GM23248 (cell line): ENCODE results near the gene QRFPR. TPM values are rescaled to one million over a fixed set of nuclear protein-coding genes. Genes with fewer than 3 reads are reported as not detected.

Experiments
- DNase-seq: peaks from one replicate; pipeline ENCODE4 v3.0.0-alpha.2; 2015
- H2AFZ ChIP-seq: fragments of 200-600 bp; sonication (generic); 2 replicates; pipeline ENCODE4 v1.6.1; 2016; ENCODE audit warnings: antibody characterized with exemption
- H3F3A ChIP-seq: fragments of 200-600 bp; sonication (generic); 2 replicates; pipeline ENCODE4 v1.6.1; 2016; ENCODE audit warnings: mild to moderate bottlenecking, antibody characterized with exemption, mixed run types; ENCODE audit not compliant: insufficient read depth
- H3K27ac ChIP-seq: fragments of 200-600 bp; sonication (generic); 2 replicates; pipeline ENCODE4 v1.5.1; 2016; ENCODE audit warnings: mild to moderate bottlenecking
- H3K27me3 ChIP-seq: fragments of 200-600 bp; sonication (generic); replicated peaks from 2 replicates; pipeline ENCODE4 v1.6.1; 2016; ENCODE audit warnings: mild to moderate bottlenecking; ENCODE audit not compliant: insufficient read depth
- H3K36me3 ChIP-seq: fragments of 200-600 bp; sonication (generic); 2 replicates; pipeline ENCODE4 v1.6.1; 2016; ENCODE audit warnings: low read depth, mild to moderate bottlenecking
- H3K4me1 ChIP-seq: fragments of 200-600 bp; sonication (generic); 2 replicates; pipeline ENCODE4 v1.6.1; 2016; ENCODE audit warnings: mild to moderate bottlenecking; ENCODE audit not compliant: insufficient read depth
- H3K4me2 ChIP-seq: fragments of 200-600 bp; sonication (generic); one replicate; pipeline ENCODE4 v1.6.1; 2016; ENCODE audit warnings: mild to moderate bottlenecking; ENCODE audit not compliant: unreplicated experiment
- H3K4me3 ChIP-seq: fragments of 200-600 bp; sonication (generic); 2 replicates; pipeline ENCODE4 v1.5.1; 2016; ENCODE audit warnings: mild to moderate bottlenecking
- H3K79me2 ChIP-seq: fragments of 200-600 bp; sonication (generic); 2 replicates; pipeline ENCODE4 v1.6.1; 2016; ENCODE audit warnings: mild to moderate bottlenecking; ENCODE audit not compliant: insufficient read depth
- H3K9ac ChIP-seq: fragments of 200-600 bp; sonication (generic); 2 replicates; pipeline ENCODE4 v1.6.1; 2016; ENCODE audit warnings: mild to moderate bottlenecking
- H3K9me2 ChIP-seq: fragments of 200-600 bp; sonication (generic); 2 replicates; pipeline ENCODE4 v1.6.1; 2016; ENCODE audit warnings: mixed run types, mild to moderate bottlenecking, moderate library complexity; ENCODE audit not compliant: insufficient read depth
- H3K9me3 ChIP-seq: fragments of 200-600 bp; sonication (generic); one replicate; pipeline ENCODE4 v1.6.1; 2017; ENCODE audit warnings: low read depth
- H4K20me1 ChIP-seq: fragments of 200-600 bp; sonication (generic); 2 replicates; pipeline ENCODE4 v1.6.0; 2016; ENCODE audit not compliant: insufficient read depth
- EZH2 ChIP-seq: fragments of 200-600 bp; sonication (generic); IDR thresholded peaks from 2 replicates; pipeline ENCODE4 v1.6.1; 2018; ENCODE audit warnings: antibody characterized with exemption, mild to moderate bottlenecking; ENCODE audit not compliant: insufficient read depth, poor library complexity, severe bottlenecking
- EZH2phosphoT487 ChIP-seq: fragments of 200-600 bp; sonication (generic); IDR thresholded peaks from 2 replicates; pipeline ENCODE4 v1.6.1; 2018; ENCODE audit warnings: antibody characterized with exemption, moderate library complexity, mild to moderate bottlenecking, low read depth; ENCODE audit not compliant: insufficient read depth
- WGBS, 2 experiments: methylation state at CpG; one replicate each; pipeline ENCODE4 v1.1.6; 2015 to 2017; ENCODE audit warnings: low lambda C conversion rate in 2 of 2, low coverage in 1 of 2; ENCODE audit errors: missing lambda C conversion rate in 2 of 2; 5-methylcytosine and 5-hydroxymethylcytosine counted together
- in situ Hi-C: fragments of 300-500 bp; cut with MboI; formaldehyde crosslinking; loops from 2 replicates; pipeline ENCODE4 v1.15.0; 2020
- polyA plus RNA-seq: library from polyadenylated mRNA; unstranded; fragments of >200 nt; fragmentation: Nextera tagmentation; extraction: Ambion mirVana; gene quantifications from 2 replicates; pipeline ENCODE4 v1.2.1, GENCODE V29; 2016
- total RNA-seq: library from RNA; depleted of rRNA; stranded (reverse); fragments of >200 nt; shearing (Covaris generic); gene quantifications from 2 replicates; pipeline ENCODE4 v1.2.3, GENCODE V29; 2014

Gene QRFPR
- total and polyA plus RNA-seq, 2 experiments from 2014 or later: not detected

DNA sequence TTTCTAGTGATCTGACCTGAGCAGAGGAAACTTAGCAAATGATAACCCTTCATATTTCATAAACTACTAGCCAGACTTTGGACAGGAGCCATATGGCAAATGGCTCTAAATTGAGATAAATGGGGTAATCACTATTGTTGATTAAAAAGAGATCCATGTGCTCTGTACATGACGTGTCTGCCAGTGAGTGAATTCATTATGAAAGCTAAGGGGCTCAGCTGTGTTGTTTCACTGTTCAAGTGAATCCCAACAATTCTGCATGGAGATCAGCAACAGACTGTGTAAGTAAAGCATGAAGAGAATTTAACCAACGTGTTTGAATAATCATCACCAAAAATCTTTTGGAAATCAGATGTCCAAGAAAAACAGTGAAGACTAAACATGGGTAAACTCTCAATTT is 9.5 kb upstream of the QRFPR start:
- 0 to 3% methylated on average over 2 of the region's 2 CpGs for WGBS, 2 experiments
- no peaks in the 10 kb centered on the region for H3K4me1 ChIP-seq
- H3K27ac ChIP-seq: no peak overlapping the region
- no peaks in the 10 kb centered on the region for H4K20me1 ChIP-seq
- no peak for DNase-seq
- TF ChIP-seq EZH2 (no peak), EZH2phosphoT487 (no peak)
- no peak overlapping the region for H2AFZ ChIP-seq
- H3K9me2 ChIP-seq: no peaks in the 10 kb centered on the region
- H3K27me3 ChIP-seq: peaks cover 8% of the 10 kb centered on the region; the same call in 1 of the 2 replicates
- H3K36me3 ChIP-seq: no peaks in the 10 kb centered on the region
- no peak overlapping the region for H3K4me2 ChIP-seq
- no peaks in the 10 kb centered on the region for H3F3A ChIP-seq
- H3K9ac ChIP-seq: no peak overlapping the region
- no peak overlapping the region for H3K4me3 ChIP-seq
- H3K79me2 ChIP-seq: no peaks in the 10 kb centered on the region
- no peaks in the 10 kb centered on the region for H3K9me3 ChIP-seq
- in situ Hi-C loops: no loop called here

GRCh38 chr4:121379276-121379675 is 1.5 kb downstream of the QRFPR start:
- H3F3A ChIP-seq: 0 out of 2 replicates have a peak, but pooled peaks cover 4% of the 10 kb centered on the region
- 56 to 58% methylated on average over 3 of the region's 3 CpGs for WGBS, 2 experiments
- no peaks in the 10 kb centered on the region for H3K9me2 ChIP-seq
- no peak overlapping the region for H3K9ac ChIP-seq
- H3K27ac ChIP-seq: no peak overlapping the region
- no peaks in the 10 kb centered on the region for H3K36me3 ChIP-seq
- H3K79me2 ChIP-seq: no peaks in the 10 kb centered on the region
- H3K4me2 ChIP-seq: no peak overlapping the region
- no peak overlapping the region for H2AFZ ChIP-seq
- in situ Hi-C loops: loop anchor here (10.0 kb wide), 1 partner anchor 276 kb away; no protein-coding TSS in a partner anchor
- peaks cover 47% of the 10 kb centered on the region for H3K27me3 ChIP-seq
- DNase-seq: no peak
- H3K4me3 ChIP-seq: no peak overlapping the region
- no peaks in the 10 kb centered on the region for H3K9me3 ChIP-seq
- TF ChIP-seq EZH2: no peak
- TF ChIP-seq EZH2phosphoT487: no peak
- H3K4me1 ChIP-seq: no peaks in the 10 kb centered on the region
- H4K20me1 ChIP-seq: no peaks in the 10 kb centered on the region

- peaks cover 34% of the 10 kb centered on the region for H3K27me3 ChIP-seq
- in situ Hi-C loops: loop anchor here (10.0 kb wide), 1 partner anchor 278 kb away; no protein-coding TSS in a partner anchor
- no peak for DNase-seq
Observed at GRCh38 chr4:121377076-121377475, 3.7 kb downstream of the QRFPR start.

DNA sequence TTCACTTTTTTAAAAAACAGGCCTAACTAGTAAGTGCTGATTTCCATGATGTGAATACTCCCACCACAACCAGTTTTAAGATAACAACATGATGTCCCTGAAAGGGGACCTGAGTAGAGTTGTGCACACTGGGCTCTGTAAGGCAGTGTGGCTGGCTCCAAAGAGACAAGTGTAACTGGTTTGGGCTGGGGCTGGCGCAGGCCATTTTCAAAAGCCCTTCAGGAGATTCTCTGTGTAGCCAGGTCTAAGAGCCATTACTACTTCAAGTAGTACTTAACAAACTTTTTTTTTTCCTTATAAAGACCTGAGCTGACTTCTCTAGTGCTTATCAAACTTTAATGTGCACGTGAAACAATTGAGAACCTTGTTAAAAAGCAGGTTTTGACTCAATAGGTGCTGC is 4.3 kb downstream of the QRFPR start:
- no peak for DNase-seq
- no peak overlapping the region for H3K4me2 ChIP-seq
- H3F3A ChIP-seq: 0 out of 2 replicates have a peak, but pooled peaks cover 4% of the 10 kb centered on the region
- H3K9me2 ChIP-seq: no peaks in the 10 kb centered on the region
- no peaks in the 10 kb centered on the region for H3K9me3 ChIP-seq
- H3K27me3 ChIP-seq: peaks cover 29% of the 10 kb centered on the region
- H3K9ac ChIP-seq: no peak overlapping the region
- H2AFZ ChIP-seq: no peak overlapping the region
- no peaks in the 10 kb centered on the region for H3K79me2 ChIP-seq
- no peak overlapping the region for H3K4me3 ChIP-seq
- H3K27ac ChIP-seq: no peak overlapping the region
- H3K36me3 ChIP-seq: no peaks in the 10 kb centered on the region
- no peaks in the 10 kb centered on the region for H4K20me1 ChIP-seq
- in situ Hi-C loops: loop anchor here (10.0 kb wide), 1 partner anchor 278 kb away; no protein-coding TSS in a partner anchor
- no peak for TF ChIP-seq EZH2
- no peak for TF ChIP-seq EZH2phosphoT487
- H3K4me1 ChIP-seq: no peaks in the 10 kb centered on the region
- 72 to 73% methylated on average over 2 of the region's 2 CpGs for WGBS, 2 experiments

More at GRCh38 chr4:121377076-121377475, 3.7 kb downstream of the QRFPR start:
- WGBS, 2 experiments: 68 to 80% methylated on average over 2 of the region's 2 CpGs
- no peak overlapping the region for H3K4me2 ChIP-seq
- no peaks in the 10 kb centered on the region for H3K9me2 ChIP-seq
- no peaks in the 10 kb centered on the region for H3K4me1 ChIP-seq
- H3K9ac ChIP-seq: no peak overlapping the region
- H3K9me3 ChIP-seq: no peaks in the 10 kb centered on the region
- 0 out of 2 replicates have a peak, but pooled peaks cover 4% of the 10 kb centered on the region for H3F3A ChIP-seq
- no peak for TF ChIP-seq EZH2
- TF ChIP-seq EZH2phosphoT487: no peak
- H3K4me3 ChIP-seq: no peak overlapping the region
- H2AFZ ChIP-seq: no peak overlapping the region
- H3K36me3 ChIP-seq: no peaks in the 10 kb centered on the region
- no peak overlapping the region for H3K27ac ChIP-seq
- no peaks in the 10 kb centered on the region for H4K20me1 ChIP-seq
- no peaks in the 10 kb centered on the region for H3K79me2 ChIP-seq

- Histone ChIP-seq H3K27ac (no peak overlapping the region), H3K79me2 (no peaks in the 10 kb centered on the region), H3K9me2 (no peaks in the 10 kb centered on the region), H3K4me2 (no peak overlapping the region), H3F3A (0 out of 2 replicates have a peak, but pooled peaks cover 4% of the 10 kb centered on the region), H3K4me3 (no peak overlapping the region), H4K20me1 (no peaks in the 10 kb centered on the region), H3K9me3 (no peaks in the 10 kb centered on the region), H3K36me3 (no peaks in the 10 kb centered on the region), H3K27me3 (peaks cover 25% of the 10 kb centered on the region), H3K9ac (no peak overlapping the region), H3K4me1 (no peaks in the 10 kb centered on the region), H2AFZ (no peak overlapping the region)
- no peak for DNase-seq
- 39% methylated on average over 1 of the region's 1 CpG for WGBS, 2 experiments
- TF ChIP-seq EZH2phosphoT487: no peak
- in situ Hi-C loops: loop anchor here (10.0 kb wide), 1 partner anchor 279 kb away; no protein-coding TSS in a partner anchor
Observed at GRCh38 chr4:121376097-121376496, 4.7 kb downstream of the QRFPR start.
